ENCODE data around the gene VWDE.
"Not testable (repeated sequence)": the region's sequence is repeated elsewhere in the genome, so short reads cannot be mapped to it uniquely, and the experiment has no call there.

Gene VWDE

DNA sequence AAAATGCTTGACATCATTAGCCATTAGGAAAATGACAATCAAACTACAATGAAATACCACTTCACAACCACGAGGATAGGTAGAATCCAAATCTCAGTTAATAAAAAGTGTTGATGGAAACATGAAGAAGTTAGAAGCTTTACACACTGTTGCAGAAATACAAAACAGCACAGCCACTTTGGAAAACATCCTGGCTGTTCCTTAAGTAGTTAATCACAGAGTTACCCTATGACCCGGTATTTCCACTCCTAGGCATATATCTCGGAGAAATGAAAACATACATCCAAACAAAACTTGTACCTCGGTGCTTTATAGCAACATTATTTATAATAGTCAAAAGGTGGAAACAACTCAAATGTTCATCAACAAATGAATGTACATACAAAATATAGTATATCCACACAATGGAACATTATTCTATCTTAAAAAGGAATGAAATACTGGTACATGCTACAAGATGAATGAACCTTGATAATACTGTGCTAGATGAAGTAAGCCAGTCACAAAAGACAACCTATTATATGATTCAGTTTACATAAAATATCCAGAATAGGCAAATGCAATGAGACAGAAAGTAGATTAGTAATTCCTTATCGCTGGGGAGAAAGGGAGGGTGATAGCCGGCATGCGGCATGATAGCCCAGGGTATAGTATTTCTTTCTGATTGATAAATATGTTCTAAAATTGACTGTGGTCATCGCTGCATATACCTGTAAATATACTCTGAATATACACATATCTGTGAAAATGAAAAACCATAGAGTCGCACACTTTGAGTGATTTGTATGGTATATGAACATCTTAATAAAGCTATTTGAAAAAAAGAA, 1.9 kb downstream of the VWDE start:
- no peaks in the 10 kb centered on the region for H3K79me2 ChIP-seq (ENCODE audit: low read length)
- no peaks in the 10 kb centered on the region for H3K9me3 ChIP-seq (ENCODE audit: insufficient read depth, low read length)
- H3K36me3 ChIP-seq (replicated peaks; ENCODE audit: low read depth, low read length): no peaks in the 10 kb centered on the region
- no peaks in the 10 kb centered on the region for H4K20me1 ChIP-seq (ENCODE audit: insufficient read depth, low read length)
- no peak overlapping the region for H3K4me3 ChIP-seq (ENCODE audit: low read length)
- H3K4me1 ChIP-seq (ENCODE audit: low read length): no peaks in the 10 kb centered on the region
- H3K4me2 ChIP-seq (ENCODE audit: low read length): no peak overlapping the region
- H3K27ac ChIP-seq (ENCODE audit: low read length): no peak overlapping the region
- H3K27me3 ChIP-seq (ENCODE audit: low read depth, low read length): no peaks in the 10 kb centered on the region
- no peak for TF ChIP-seq EZH2phosphoT487 (IDR thresholded peaks at IDR 0.05; ENCODE audit: low read depth)
- no peak for TF ChIP-seq CTCF (IDR thresholded peaks at IDR 0.05; ENCODE audit: low read depth, low read length)
- H3K9ac ChIP-seq (ENCODE audit: low read length): no peak overlapping the region
- no peak overlapping the region for H2AFZ ChIP-seq (ENCODE audit: low read depth, low read length)

DNA sequence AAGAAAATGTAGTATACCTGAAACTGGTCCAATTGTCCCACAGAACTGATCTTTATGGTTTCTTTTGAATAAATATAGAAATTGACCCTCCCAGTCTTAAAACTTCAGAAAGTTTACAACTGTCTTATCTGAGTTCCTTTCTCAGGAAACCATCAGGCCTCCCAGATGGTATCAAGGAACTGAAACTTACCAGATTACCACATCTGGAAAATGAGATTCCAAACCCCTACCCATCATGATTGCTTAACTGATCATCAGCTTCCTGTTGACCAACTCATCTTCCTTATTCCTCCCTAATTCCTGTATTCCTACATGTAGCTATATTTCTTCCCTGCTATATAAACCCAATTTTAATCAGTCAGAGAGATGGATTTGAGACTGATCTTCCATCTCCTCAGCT, 5.5 kb downstream of the VWDE start:
- Histone ChIP-seq H3K4me3 (ENCODE audit: low read length) (no peak overlapping the region), H4K20me1 (ENCODE audit: insufficient read depth, low read length) (no peaks in the 10 kb centered on the region), H3K36me3 (replicated peaks; ENCODE audit: low read depth, low read length) (no peaks in the 10 kb centered on the region), H3K27ac (ENCODE audit: low read length) (no peak overlapping the region), H3K9me3 (ENCODE audit: insufficient read depth, low read length) (no peaks in the 10 kb centered on the region), H3K27me3 (ENCODE audit: low read depth, low read length) (no peaks in the 10 kb centered on the region), H3K4me1 (ENCODE audit: low read length) (no peaks in the 10 kb centered on the region), H2AFZ (ENCODE audit: low read depth, low read length) (no peak overlapping the region), H3K4me2 (ENCODE audit: low read length) (no peak overlapping the region), H3K9ac (ENCODE audit: low read length) (no peak overlapping the region), H3K79me2 (ENCODE audit: low read length) (no peaks in the 10 kb centered on the region)
- TF ChIP-seq CTCF (IDR thresholded peaks at IDR 0.05; ENCODE audit: low read depth, low read length): no peak
- no peak for TF ChIP-seq EZH2phosphoT487 (IDR thresholded peaks at IDR 0.05; ENCODE audit: low read depth)

DNA sequence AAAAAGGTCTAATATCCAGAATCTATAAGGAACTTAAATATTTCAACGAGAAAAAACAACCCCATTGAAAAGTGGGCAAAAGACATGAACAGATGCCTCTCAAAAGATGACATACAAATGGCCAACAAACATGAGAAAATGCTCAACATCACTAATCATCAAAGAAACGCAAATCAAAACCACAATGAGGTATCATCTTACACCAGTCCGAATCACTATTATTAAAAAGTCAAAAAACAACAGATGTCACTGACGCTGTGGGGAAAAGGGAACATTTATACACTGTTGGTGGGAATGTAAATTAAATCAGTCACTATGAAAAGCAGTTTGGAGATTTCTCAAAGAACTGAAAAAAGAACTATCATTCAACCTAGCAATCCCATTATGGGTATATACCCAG, 6.0 kb downstream of the VWDE start:
- Histone ChIP-seq H3K27me3 (ENCODE audit: low read depth, low read length) (no peaks in the 10 kb centered on the region), H3K9me3 (ENCODE audit: insufficient read depth, low read length) (no peaks in the 10 kb centered on the region), H3K9ac (ENCODE audit: low read length) (no peak overlapping the region), H2AFZ (ENCODE audit: low read depth, low read length) (no peak overlapping the region), H3K4me2 (ENCODE audit: low read length) (no peak overlapping the region), H3K4me1 (ENCODE audit: low read length) (no peaks in the 10 kb centered on the region), H3K36me3 (replicated peaks; ENCODE audit: low read depth, low read length) (no peaks in the 10 kb centered on the region), H3K27ac (ENCODE audit: low read length) (no peak overlapping the region), H3K4me3 (ENCODE audit: low read length) (no peak overlapping the region), H3K79me2 (ENCODE audit: low read length) (no peaks in the 10 kb centered on the region), H4K20me1 (ENCODE audit: insufficient read depth, low read length) (no peaks in the 10 kb centered on the region)
- TF ChIP-seq CTCF (IDR thresholded peaks at IDR 0.05; ENCODE audit: low read depth, low read length) (no peak), EZH2phosphoT487 (IDR thresholded peaks at IDR 0.05; ENCODE audit: low read depth) (no peak)

DNA sequence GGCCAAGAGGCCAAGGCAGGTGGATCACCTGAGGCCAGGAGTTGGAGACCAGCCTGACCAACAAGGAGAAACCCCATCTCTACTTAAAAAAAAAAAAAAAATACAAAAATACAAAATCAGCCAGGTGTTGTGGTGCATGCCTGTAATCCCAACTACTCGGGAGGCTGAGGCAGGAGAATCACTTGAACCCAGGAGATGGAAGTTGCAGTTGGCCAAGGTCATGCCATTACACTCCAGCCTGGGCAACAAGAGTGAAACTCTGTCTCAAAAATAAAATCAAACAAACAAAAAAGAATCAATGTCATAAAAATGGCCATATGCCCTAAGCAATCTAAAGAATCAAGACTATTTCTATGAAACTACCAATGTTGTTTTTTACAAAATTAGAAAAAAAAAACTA, 7.0 kb downstream of the VWDE start:
- H3K4me1 ChIP-seq (ENCODE audit: low read length); H2AFZ ChIP-seq (ENCODE audit: low read depth, low read length); H3K27ac ChIP-seq (ENCODE audit: low read length); H3K9ac ChIP-seq (ENCODE audit: low read length); H3K36me3 ChIP-seq (replicated peaks; ENCODE audit: low read depth, low read length); H3K4me2 ChIP-seq (ENCODE audit: low read length); H4K20me1 ChIP-seq (ENCODE audit: insufficient read depth, low read length); H3K27me3 ChIP-seq (ENCODE audit: low read depth, low read length); H3K9me3 ChIP-seq (ENCODE audit: insufficient read depth, low read length); H3K4me3 ChIP-seq (ENCODE audit: low read length); H3K79me2 ChIP-seq (ENCODE audit: low read length): not testable (repeated sequence)

Data from OCI-LY3 (cell line).